BE2C (cell line): Measurements from ENCODE around the gene TOMM7. TPM values are rescaled to one million over a fixed set of nuclear protein-coding genes. Genes with fewer than 3 reads are reported as not detected.

ENCODE experiments used
- DNase-seq: peaks from one replicate; pipeline ENCODE4 v3.0.0-alpha.2; 2020
- H3K27me3 ChIP-seq: fragments of 250-450 bp; sonication (Bioruptor Pico); 2 replicates; pipeline ENCODE4 v1.5.1; 2020; ENCODE audit warnings: mild to moderate bottlenecking
- H3K36me3 ChIP-seq: fragments of 250-450 bp; sonication (Bioruptor Pico); 2 replicates; pipeline ENCODE4 v1.5.1; 2020; ENCODE audit warnings: mild to moderate bottlenecking
- H3K4me1 ChIP-seq: fragments of 250-450 bp; sonication (Bioruptor Pico); 2 replicates; pipeline ENCODE4 v1.5.1; 2020
- H3K4me3 ChIP-seq: 2 replicates; pipeline ENCODE4 v1.5.1; 2011; ENCODE audit warnings: low read depth, low read length
- H3K9me3 ChIP-seq: fragments of 250-450 bp; sonication (Bioruptor Pico); 2 replicates; pipeline ENCODE4 v1.5.1; 2020
- CTCF ChIP-seq: IDR thresholded peaks from 2 replicates; pipeline ENCODE4 v1.5.1; 2012; ENCODE audit warnings: mild to moderate bottlenecking, low read depth, low read length
- polyA plus RNA-seq: library from polyadenylated mRNA; unstranded; fragments of >200 nt; gene quantifications from one replicate; pipeline ENCODE4 v1.2.1, GENCODE V29; 2012; ENCODE audit warnings: low read depth, missing spikeins; ENCODE audit not compliant: insufficient read length, insufficient read depth

Gene TOMM7
- 1,027 TPM for polyA plus RNA-seq

- TF ChIP-seq CTCF: peak; percentile 29
Observed at GRCh38 chr7:22822486-22823141, at the start of gene TOMM7. TOMM7 (minus strand) TSS chr7:22822849; CDS start chr7:22822779, 70 bp downstream.

DNA sequence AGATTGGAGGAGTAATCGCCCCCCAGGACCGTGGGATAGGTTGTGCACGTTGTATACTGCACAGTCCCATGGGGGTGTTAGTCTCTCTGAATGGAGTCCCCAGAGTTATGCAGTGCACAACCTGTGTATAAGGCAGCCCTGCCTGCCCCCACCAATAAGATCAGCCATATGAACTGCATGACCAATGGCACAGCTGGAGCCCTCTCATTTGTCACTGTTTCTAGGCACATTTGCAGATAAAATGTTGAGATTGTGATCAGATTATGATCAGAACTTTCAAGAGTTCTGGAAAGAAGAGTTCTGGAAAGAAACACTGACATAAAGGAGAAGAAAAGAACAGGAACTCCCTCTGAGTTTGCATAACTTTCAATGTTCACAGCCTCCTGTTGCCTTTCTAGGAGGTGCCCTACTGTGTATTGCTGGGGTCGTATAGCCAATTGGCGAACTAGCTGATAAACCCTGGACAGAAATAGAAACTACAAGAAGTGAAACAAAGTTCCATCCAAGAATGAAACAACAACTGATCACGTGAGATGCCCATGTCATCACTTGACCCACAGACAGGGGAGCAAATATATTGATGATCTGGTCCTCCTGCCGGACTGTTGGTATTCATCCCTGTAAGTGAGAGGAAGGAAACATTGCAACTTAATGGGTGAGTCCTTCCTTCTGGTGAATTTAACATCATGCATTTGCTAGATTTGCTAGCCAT, 49.6 kb upstream of the TOMM7 start:
- no peak for TF ChIP-seq CTCF
- Histone ChIP-seq H3K4me3 (no peak overlapping the region), H3K4me1 (no peaks in the 10 kb centered on the region), H3K36me3 (no peaks in the 10 kb centered on the region), H3K27me3 (no peaks in the 10 kb centered on the region; the same call in 1 of the 2 replicates), H3K9me3 (no peaks in the 10 kb centered on the region)
- DNase-seq: no peak

More at GRCh38 chr7:22822486-22823141, at the start of gene TOMM7:
- peak; percentile 93 for DNase-seq
- Histone ChIP-seq H3K4me1 (no peaks in the 10 kb centered on the region), H3K4me3 (peak within 1 kb of the TSS; percentile 95), H3K27me3 (no peaks in the 10 kb centered on the region), H3K36me3 (peaks cover 3% of the 10 kb centered on the region; the same call in 1 of the 2 replicates), H3K9me3 (no peaks in the 10 kb centered on the region)

- H3K36me3 ChIP-seq: no peaks in the 10 kb centered on the region
- H3K4me3 ChIP-seq: no peak overlapping the region
- H3K9me3 ChIP-seq: no peaks in the 10 kb centered on the region
- DNase-seq: no peak
- TF ChIP-seq CTCF: no peak
- H3K4me1 ChIP-seq: no peaks in the 10 kb centered on the region
- no peaks in the 10 kb centered on the region; the same call in 1 of the 2 replicates for H3K27me3 ChIP-seq
Observed at GRCh38 chr7:22871661-22872060, 49.0 kb upstream of the TOMM7 start.

DNA sequence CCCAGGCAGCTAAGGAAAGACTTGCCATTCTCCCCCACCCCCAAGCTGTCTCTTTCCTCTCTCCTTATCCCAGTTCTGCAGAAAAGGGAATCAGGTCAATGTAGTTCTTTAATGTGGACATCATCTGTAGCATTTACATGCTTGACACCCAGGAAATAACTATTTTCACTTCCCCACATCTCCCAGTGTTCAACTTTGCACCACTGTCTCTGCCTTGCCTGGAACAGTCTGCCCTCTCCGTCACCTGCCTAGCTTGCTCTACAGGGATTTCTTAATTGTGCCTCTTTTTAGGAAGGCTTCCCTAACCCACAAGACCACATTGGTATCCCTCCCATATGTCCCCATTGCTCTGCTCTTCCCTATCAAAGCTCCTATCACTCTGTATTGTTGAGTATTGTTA, 45.9 kb upstream of the TOMM7 start:
- TF ChIP-seq CTCF: no peak

DNA sequence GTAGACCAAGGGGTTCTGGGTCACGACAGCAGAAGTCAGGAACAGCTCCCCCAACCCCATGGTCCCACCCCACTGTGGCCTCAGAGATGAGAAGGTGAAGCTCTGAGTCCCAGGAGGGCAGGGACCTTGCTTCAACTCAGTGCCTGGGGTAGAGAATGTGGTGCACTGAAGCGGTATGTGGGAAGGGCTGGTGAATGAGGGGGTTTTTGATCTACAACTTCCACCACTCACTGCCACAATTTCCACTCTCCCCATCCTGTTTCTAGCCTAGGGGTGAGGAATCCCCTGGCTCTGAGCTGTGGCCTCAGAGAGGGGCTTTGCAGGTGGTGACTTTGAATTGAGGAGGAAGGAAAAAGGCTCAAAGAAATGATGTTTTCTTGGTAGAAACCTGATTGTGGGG, 44.9 kb upstream of the TOMM7 start:
- Histone ChIP-seq H3K36me3 (no peaks in the 10 kb centered on the region), H3K4me3 (no peak overlapping the region), H3K4me1 (peaks cover 6% of the 10 kb centered on the region; the same call in 1 of the 2 replicates), H3K9me3 (no peaks in the 10 kb centered on the region), H3K27me3 (no peaks in the 10 kb centered on the region; the same call in 1 of the 2 replicates)
- no peak for DNase-seq
- TF ChIP-seq CTCF: no peak

More for the DNA sequence above, 45.9 kb upstream of the TOMM7 start:
- no peaks in the 10 kb centered on the region; the same call in 1 of the 2 replicates for H3K27me3 ChIP-seq
- H3K4me1 ChIP-seq: peaks cover 6% of the 10 kb centered on the region; the same call in 1 of the 2 replicates
- no peaks in the 10 kb centered on the region for H3K9me3 ChIP-seq
- no peak overlapping the region for H3K4me3 ChIP-seq
- H3K36me3 ChIP-seq: no peaks in the 10 kb centered on the region
- DNase-seq: no peak
